Raji (cell line): ENCODE data around the gene PHF23.

Experiments
- POLR2A ChIP-seq: IDR thresholded peaks from 2 replicates; pipeline ENCODE4 v1.6.1; 2011; ENCODE audit warnings: low read depth, low read length, control low read depth; ENCODE audit not compliant: insufficient read depth

Gene PHF23

GRCh38 chr17:7248796-7249195, 9.5 kb upstream of the PHF23 start:
- no peak for TF ChIP-seq POLR2A

DNA sequence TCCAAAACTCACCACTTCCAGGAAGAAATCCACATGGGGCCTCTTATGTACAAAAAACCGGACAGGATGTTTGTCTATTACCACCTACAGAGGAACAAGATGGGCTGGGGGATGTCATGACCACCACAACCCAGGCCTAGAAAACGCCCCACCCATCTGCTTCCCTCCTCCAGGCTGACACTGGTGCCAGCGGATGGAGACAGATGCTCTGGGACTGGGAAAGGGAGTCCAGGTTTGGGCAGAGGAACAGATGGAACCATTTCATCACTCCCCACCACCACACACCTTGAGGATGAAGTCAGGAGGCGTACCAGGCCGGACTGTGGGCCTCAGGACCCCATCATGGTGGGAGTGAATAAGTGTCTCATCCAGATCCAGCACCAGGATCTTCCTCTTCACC, 7.5 kb upstream of the PHF23 start:
- no peak for TF ChIP-seq POLR2A

- TF ChIP-seq POLR2A = no peak
These were observed 4.1 kb upstream of the PHF23 start for GRCh38 chr17:7243453-7243729.

DNA sequence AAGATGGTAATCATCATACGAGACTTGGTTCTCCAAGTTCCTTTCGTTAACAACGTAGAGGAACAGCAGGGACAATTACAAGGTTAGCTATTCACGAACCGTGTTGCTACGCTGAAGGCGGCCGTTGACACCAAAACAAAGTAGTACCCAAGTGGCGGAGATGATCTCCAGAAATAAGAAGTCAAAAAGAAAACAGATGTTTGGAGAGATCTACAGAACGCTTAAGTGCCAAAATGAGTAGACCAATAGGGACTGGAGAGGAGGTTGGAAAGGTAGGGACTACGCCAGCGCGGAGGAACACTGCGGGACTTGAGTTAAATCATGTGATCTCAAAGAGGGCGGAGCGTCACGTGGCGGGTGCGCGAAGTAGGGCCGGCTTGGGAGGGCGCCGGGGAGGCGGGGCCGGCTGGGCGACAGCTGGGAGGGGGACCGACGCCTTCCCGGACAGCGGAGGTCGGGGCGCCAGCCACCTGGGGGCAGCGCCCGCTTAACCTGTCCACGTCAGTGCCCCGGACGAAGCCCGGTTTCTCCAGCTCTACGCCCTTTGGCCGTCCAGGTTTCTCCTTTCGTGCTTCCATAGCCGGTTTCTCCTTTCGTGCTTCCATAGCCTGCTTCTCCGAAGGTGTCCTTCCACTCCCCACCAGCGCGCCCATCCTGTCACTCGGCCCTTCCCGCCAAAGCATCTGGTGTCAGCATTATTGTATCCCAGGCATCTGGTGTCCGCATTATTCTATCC, 3.6 kb upstream of the PHF23 start:
- 0 out of 2 replicates have a peak, but pooled peaks have one; percentile 17 for TF ChIP-seq POLR2A

DNA sequence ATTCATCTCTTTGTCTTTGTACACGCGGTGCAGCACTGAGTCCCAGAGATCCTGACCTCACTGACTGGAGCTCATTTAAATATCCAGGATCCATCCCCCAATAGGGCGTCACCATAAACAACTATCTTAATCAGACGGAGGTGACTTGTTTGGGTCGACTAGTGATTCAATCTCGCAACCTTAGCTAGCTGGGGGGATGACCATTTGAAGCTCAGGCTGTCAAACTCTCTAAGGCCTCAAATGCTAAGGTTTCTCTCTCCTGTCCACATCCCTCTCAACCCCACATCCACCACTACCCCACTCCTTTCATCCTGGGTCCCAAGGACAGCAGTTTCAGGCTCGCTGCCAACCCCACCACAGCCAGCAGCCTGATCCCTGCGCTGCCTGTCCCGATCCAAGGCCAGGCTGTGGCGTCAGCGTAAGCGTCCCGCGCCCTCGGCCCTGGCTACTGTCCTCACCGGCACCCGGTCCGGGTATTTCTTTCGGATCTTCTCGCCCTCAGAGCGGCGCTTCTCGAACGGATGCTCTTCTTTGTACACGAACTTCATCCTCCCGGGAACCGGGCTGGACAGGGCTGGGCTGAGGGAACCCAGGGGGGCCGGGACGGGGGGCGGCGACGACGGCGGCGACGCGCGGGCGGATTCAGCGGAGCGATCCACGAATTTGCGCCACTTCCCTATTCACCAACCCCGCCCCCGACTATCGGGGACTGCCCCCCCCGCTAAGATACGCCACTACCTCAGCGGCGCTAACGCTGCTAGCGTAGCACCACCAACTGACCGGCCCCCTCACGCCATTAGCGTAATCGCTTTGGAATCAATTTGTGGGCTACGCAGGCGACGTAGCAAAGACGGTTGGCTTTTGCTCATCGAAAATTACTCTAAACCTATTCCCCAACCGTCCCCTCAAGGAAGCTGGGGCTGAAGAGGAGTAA, 2.8 kb upstream of the PHF23 start, which contains the start of gene GABARAP:
Gene GABARAP, minus strand, starts transcription at position 667 of the 934 bp plus-strand sequence. Its CDS starts 119 bp downstream, at position 548.
- no peak; the same call in 1 of the 2 replicates for TF ChIP-seq POLR2A

DNA sequence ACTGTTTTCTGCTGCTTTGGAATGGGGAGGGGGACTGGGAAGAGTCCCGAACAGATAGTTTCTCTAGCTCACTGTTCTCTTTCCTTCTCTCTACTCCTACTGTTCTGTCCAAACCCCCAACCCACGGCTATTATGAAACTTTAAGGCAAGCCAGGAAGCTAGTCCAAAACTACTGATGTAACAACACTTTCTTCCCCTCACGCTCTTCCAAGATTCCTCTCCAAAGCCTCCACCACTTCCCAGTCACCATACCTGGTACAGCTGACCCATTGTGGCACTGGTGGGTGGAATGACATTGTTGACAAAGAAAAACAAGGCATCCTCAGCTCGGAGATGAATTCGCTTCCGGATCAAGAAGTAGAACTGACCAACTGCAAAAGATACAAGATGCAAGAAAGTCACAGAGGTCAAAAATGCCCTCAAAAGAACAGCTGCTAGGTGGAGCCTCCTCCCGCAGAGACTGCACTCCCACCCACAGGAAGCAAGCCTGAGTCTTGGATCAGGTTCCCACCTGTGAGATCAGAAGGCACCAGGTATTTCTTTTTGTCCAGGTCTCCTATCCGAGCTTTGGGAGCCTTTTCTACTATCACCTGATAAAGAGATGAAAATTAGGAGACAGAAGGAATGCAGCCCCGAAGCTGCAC, 2.0 kb upstream of the PHF23 start:
- TF ChIP-seq POLR2A = no peak

DNA sequence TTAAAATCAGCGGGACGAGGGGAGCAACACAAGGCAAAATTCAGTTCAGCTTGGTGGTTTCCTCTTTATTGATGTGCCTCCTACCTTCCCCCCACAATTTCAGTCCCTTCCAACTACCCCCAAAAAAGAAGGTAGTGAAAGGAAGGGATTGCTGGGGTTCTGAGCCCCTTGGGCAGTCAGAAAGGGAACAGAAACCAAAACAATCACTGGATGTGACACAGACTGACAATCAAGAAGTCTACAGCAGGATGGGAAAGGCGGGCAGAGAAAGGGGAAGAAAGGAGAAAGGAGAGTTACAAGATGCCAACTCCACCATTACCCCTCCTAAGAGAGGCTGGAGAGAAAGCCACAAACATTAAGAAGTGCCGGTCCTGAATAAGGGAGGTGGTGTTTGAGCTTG, 1.1 kb upstream of the PHF23 start:
- TF ChIP-seq POLR2A = no peak

GRCh38 chr17:7238420-7239090, 702 bp downstream of the PHF23 start:
- TF ChIP-seq POLR2A = no peak; the same call in 1 of the 2 replicates

- peak; percentile 50 for TF ChIP-seq POLR2A
These were observed 1.4 kb downstream of the PHF23 start for GRCh38 chr17:7237761-7238419.

GRCh38 chr17:7237266-7237760, 1.9 kb downstream of the PHF23 start:
- no peak for TF ChIP-seq POLR2A

DNA sequence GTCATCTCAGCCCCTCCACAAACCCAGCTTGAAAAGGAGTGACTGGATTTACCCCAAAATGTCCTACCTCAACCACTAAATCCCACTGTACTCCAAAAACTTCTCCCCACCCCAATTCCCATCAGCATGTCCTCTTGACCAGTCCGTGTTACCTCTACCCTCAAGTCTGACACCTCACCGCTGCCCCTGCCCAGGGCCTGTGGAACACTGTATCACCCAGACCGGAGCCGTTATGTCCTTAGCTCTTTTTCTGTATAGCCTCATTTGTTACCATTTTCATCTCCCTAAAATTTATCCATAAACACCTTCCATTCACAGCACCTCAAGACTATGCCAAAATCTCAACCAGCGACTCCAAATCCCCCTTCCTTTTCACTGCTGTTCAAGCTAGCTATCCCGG, 2.4 kb downstream of the PHF23 start:
- TF ChIP-seq POLR2A = no peak

GRCh38 chr17:7235693-7236665, 3.3 kb downstream of the PHF23 start:
- TF ChIP-seq POLR2A = no peak
